IMR-90 (cell line): ENCODE data around the gene KPNA2. TPM values are rescaled to one million over a fixed set of nuclear protein-coding genes. Genes with fewer than 3 reads are reported as not detected.

Experiments used
- ATAC-seq: fragments of 200-7000 bp; cut with Tn5 transposase; 2 replicates; pipeline ENCODE4 v1.9.1; 2020; ENCODE audit warnings: low read depth, mild to moderate bottlenecking, moderate library complexity
- BruUV-seq: library from RNA; stranded (reverse); fragments of 400-500 nt; replicated peaks from 2 replicates; lab custom pipeline; 2021; lab: Mats Ljungman, UMichigan
- CTCF ChIA-PET: fragments of 300-600 bp; formaldehyde crosslinking; extraction: SDS; loops from one replicate; lab custom pipeline; 2021; ENCODE audit warnings: antibody characterized with exemption; lab: Yijun Ruan, JAX
- POLR2A ChIA-PET: fragments of 300-600 bp; sonication (Branson Sonifier 250); formaldehyde crosslinking; loops from one replicate; lab custom pipeline; 2022; ENCODE audit warnings: antibody characterized with exemption; ENCODE audit not compliant: unreplicated experiment; lab: Charles Lee
- DNase-seq: peaks from one replicate; pipeline ENCODE4 v3.0.0; 2013
- H2AFZ ChIP-seq: replicated peaks from 2 replicates; pipeline ENCODE3; 2013; ENCODE audit warnings: low read length, mild to moderate bottlenecking; ENCODE audit not compliant: poor library complexity
- H2AK5ac ChIP-seq: 2 replicates; pipeline ENCODE4 v1.6.1; 2013; ENCODE audit warnings: low read depth, low read length, inconsistent platforms
- H2AK9ac ChIP-seq: replicated peaks from 2 replicates; pipeline ENCODE3; 2013; ENCODE audit warnings: mild to moderate bottlenecking, low read depth, low read length, moderate library complexity; ENCODE audit not compliant: poor library complexity
- H2BK120ac ChIP-seq: 2 replicates; pipeline ENCODE4 v1.6.1; 2013; ENCODE audit warnings: low read depth, low read length, inconsistent platforms
- H2BK15ac ChIP-seq: 3 replicates; pipeline ENCODE4 v1.6.1; 2013; ENCODE audit warnings: low read depth, low read length, inconsistent platforms
- H2BK20ac ChIP-seq: 2 replicates; pipeline ENCODE4 v1.6.1; 2013; ENCODE audit warnings: low read depth, mild to moderate bottlenecking, inconsistent platforms, low read length, moderate library complexity
- H2BK5ac ChIP-seq: 2 replicates; pipeline ENCODE4 v1.6.1; 2013; ENCODE audit warnings: mild to moderate bottlenecking, low read depth, low read length, inconsistent platforms; ENCODE audit not compliant: poor library complexity, severe bottlenecking
- H3K14ac ChIP-seq: replicated peaks from 2 replicates; pipeline ENCODE4 v1.6.1; 2013; ENCODE audit warnings: low read depth, low read length, inconsistent platforms
- H3K18ac ChIP-seq: 2 replicates; pipeline ENCODE4 v1.6.1; 2013; ENCODE audit warnings: low read depth, low read length, control low read depth
- H3K23ac ChIP-seq: 2 replicates; pipeline ENCODE4 v1.6.1; 2013; ENCODE audit warnings: low read depth, low read length, inconsistent platforms
- H3K27ac ChIP-seq: 2 replicates; pipeline ENCODE4 v1.5.1; 2013; ENCODE audit warnings: mild to moderate bottlenecking, control low read depth, low read length; ENCODE audit not compliant: insufficient read depth
- H3K27me3 ChIP-seq: 2 replicates; pipeline ENCODE4 v1.6.1; 2013; ENCODE audit warnings: low read length; ENCODE audit not compliant: control insufficient read depth, insufficient read depth
- H3K36me3 ChIP-seq: 2 replicates; pipeline ENCODE4 v1.6.1; 2013; ENCODE audit warnings: low read length, mixed read lengths; ENCODE audit not compliant: control insufficient read depth, insufficient read depth
- H3K4ac ChIP-seq: 2 replicates; pipeline ENCODE4 v1.6.1; 2013; ENCODE audit warnings: low read depth, low read length, inconsistent platforms
- H3K4me1 ChIP-seq: 2 replicates; pipeline ENCODE4 v1.6.1; 2013; ENCODE audit warnings: low read length, mixed read lengths; ENCODE audit not compliant: control insufficient read depth, insufficient read depth
- H3K4me2 ChIP-seq: 2 replicates; pipeline ENCODE4 v1.6.1; 2013; ENCODE audit warnings: low read depth, mild to moderate bottlenecking, control low read depth, low read length, moderate library complexity
- H3K4me3 ChIP-seq: 2 replicates; pipeline ENCODE4 v1.5.1; 2013; ENCODE audit warnings: low read depth, mild to moderate bottlenecking, control low read depth, low read length, moderate library complexity; ENCODE audit not compliant: insufficient read depth
- H3K56ac ChIP-seq: 2 replicates; pipeline ENCODE4 v1.6.1; 2013; ENCODE audit warnings: low read length, inconsistent platforms; ENCODE audit not compliant: insufficient read depth; ENCODE audit errors: extremely low read depth
- H3K79me1 ChIP-seq, 2 experiments: 2 replicates each; pipeline ENCODE4 v1.6.1; 2013; ENCODE audit warnings: low read length in 2 of 2, inconsistent platforms in 1 of 2, low read depth in 1 of 2
- H3K9ac ChIP-seq: 2 replicates; pipeline ENCODE4 v1.6.1; 2013; ENCODE audit warnings: low read depth, low read length, control low read depth
- H3K9me1 ChIP-seq: 2 replicates; pipeline ENCODE4 v1.6.1; 2013; ENCODE audit warnings: low read length, inconsistent platforms; ENCODE audit not compliant: insufficient read depth
- H3K9me3 ChIP-seq: 2 replicates; pipeline ENCODE4 v1.6.1; 2013; ENCODE audit warnings: low read length; ENCODE audit not compliant: control insufficient read depth, insufficient read depth
- H4K20me1 ChIP-seq: 2 replicates; pipeline ENCODE4 v1.6.1; 2013; ENCODE audit warnings: low read length, inconsistent platforms; ENCODE audit not compliant: insufficient read depth
- H4K5ac ChIP-seq: 2 replicates; pipeline ENCODE4 v1.6.1; 2013; ENCODE audit warnings: mild to moderate bottlenecking, low read depth, low read length, control low read depth
- H4K8ac ChIP-seq, 2 experiments: 2 replicates each; pipeline ENCODE4 v1.6.1; 2013; ENCODE audit warnings: low read depth in 2 of 2, low read length in 2 of 2, control low read depth in 1 of 2, inconsistent platforms in 1 of 2
- H4K91ac ChIP-seq: 2 replicates; pipeline ENCODE4 v1.6.1; 2013; ENCODE audit warnings: low read depth, low read length, inconsistent platforms; ENCODE audit not compliant: insufficient read depth
- NFE2L2 ChIP-seq: fragments of 150-350 bp; IDR thresholded peaks from 2 replicates; pipeline ENCODE4 v1.6.1; 2016; ENCODE audit warnings: low read depth, mild to moderate bottlenecking, low read length
- SMC3 ChIP-seq: fragments of 150-350 bp; IDR thresholded peaks from 2 replicates; pipeline ENCODE4 v1.6.1; 2016; ENCODE audit warnings: low read depth, mild to moderate bottlenecking, antibody characterized with exemption, low read length, moderate library complexity
- WGBS, 2 experiments: methylation state at CpG; one replicate each; pipeline versions ENCODE4 v1.1.5 to v1.1.7; 2013; ENCODE audit warnings: missing lambda C conversion rate in 2 of 2; ENCODE audit not compliant: insufficient read length in 1 of 2; ENCODE audit errors: extremely low coverage in 2 of 2; 5-methylcytosine and 5-hydroxymethylcytosine counted together
- dilution Hi-C: fragments of 300-500 bp; cut with HindIII; formaldehyde crosslinking; loops from one replicate; pipeline ENCODE4 v1.14.3; 2018; ENCODE audit warnings: low sequenced_read_pairs; ENCODE audit not compliant: unreplicated experiment
- in situ Hi-C: fragments of 300-500 bp; cut with MboI; formaldehyde crosslinking; loops from 3 replicates; pipeline ENCODE4 v1.14.3; 2019; ENCODE audit warnings: low sequenced_read_pairs, inconsistent platforms, mixed read lengths
- intact Hi-C: fragments of 100-400 bp; cut with micrococcal nuclease; formaldehyde crosslinking; loops from 2 replicates; pipeline ENCODE4 v1.10.0; 2022
- polyA plus RNA-seq, 3 experiments: library from polyadenylated mRNA; depleted of rRNA; stranded (reverse); fragments of >200 nt; gene quantifications; 2 replicates each; pipeline ENCODE4 v1.2.3, GENCODE V29; 2012; ENCODE audit warnings: low replicate concordance in 1 of 3
- total RNA-seq: library from RNA; depleted of rRNA; stranded (reverse); fragments of >200 nt; gene quantifications from 2 replicates; pipeline ENCODE4 v1.2.3, GENCODE V29; 2012

Gene KPNA2
- total and polyA plus RNA-seq, 2 of the 4 experiments (the other 2 are of a cell fraction), result 135 to 262 TPM

DNA sequence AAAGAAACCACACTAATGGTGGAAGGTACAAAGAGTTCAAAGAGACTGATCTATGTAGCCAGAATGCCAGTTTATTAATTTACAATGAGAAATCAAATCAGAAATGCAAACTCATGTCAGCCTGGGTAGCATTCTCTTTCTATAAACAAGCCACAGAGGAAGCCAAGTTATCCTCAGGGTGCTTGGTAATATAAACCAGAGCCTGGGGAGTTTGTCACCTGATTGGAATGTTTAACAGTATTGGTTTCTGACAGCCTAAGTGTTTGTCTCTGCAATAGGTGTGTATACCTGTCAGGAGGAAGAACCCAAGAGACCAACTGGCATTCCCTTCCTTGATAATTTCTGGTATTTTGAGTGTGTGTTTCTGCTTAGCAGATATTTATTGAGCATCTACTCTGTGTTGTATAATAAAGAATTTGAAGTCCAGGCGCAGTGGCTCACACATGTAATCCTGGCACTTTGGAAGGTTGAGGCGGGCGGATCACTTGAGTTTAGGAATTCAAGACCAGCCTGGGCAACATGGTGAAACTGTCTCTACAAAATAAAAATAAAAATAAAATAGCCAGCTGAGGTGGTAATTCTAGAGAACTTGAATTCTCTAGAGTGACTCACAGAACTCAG is 36.1 kb upstream of the KPNA2 start:
- Histone ChIP-seq H4K20me1 (no peaks in the 10 kb centered on the region), H3K18ac (no peak overlapping the region), H3K14ac (no peak overlapping the region), H4K5ac (no peak overlapping the region), H3K4me2 (no peak overlapping the region), H3K9ac (no peak overlapping the region), H2BK120ac (no peak overlapping the region), H3K56ac (no peak overlapping the region), H3K79me1 (no peaks in the 10 kb centered on the region), H3K27me3 (no peaks in the 10 kb centered on the region), H4K91ac (no peak overlapping the region), H3K36me3 (no peaks in the 10 kb centered on the region), H3K9me3 (no peaks in the 10 kb centered on the region), H3K27ac (no peak overlapping the region), H2BK15ac (no peak overlapping the region), H2AK5ac (no peak overlapping the region), H3K9me1 (no peaks in the 10 kb centered on the region), H3K4ac (no peak overlapping the region), H3K23ac (no peak overlapping the region), H3K4me1 (peaks cover 4% of the 10 kb centered on the region; the same call in 1 of the 2 replicates), H4K8ac (no peak overlapping the region), H2BK20ac (no peak overlapping the region), H2AFZ (no peak overlapping the region), H3K4me3 (no peak overlapping the region), H2BK5ac (no peak overlapping the region), H2AK9ac (no peak overlapping the region)
- POLR2A ChIA-PET, result no interaction called here
- no CpG with 5 or more reads among the region's 3 CpGs for whole genome bisulfite sequencing, 2 experiments
- ATAC-seq (no peak), DNase-seq (peak; percentile 52)
- BruUV-seq, result no TSS peak
- CTCF ChIA-PET, result no interaction called here
- TF ChIP-seq NFE2L2 (peak; percentile 38; the same call in 1 of the 2 replicates), SMC3 (no peak)
- dilution Hi-C loops (no loop called here), intact Hi-C loops (loop anchor here (10.0 kb wide), 1 partner anchor 205 kb away; no protein-coding TSS in a partner anchor), in situ Hi-C loops (no loop called here)
